Measurements from ENCODE around the gene OR2A14.
"Not testable (repeated sequence)": the region's sequence is repeated elsewhere in the genome, so short reads cannot be mapped to it uniquely, and the experiment has no call there.

Gene OR2A14

DNA sequence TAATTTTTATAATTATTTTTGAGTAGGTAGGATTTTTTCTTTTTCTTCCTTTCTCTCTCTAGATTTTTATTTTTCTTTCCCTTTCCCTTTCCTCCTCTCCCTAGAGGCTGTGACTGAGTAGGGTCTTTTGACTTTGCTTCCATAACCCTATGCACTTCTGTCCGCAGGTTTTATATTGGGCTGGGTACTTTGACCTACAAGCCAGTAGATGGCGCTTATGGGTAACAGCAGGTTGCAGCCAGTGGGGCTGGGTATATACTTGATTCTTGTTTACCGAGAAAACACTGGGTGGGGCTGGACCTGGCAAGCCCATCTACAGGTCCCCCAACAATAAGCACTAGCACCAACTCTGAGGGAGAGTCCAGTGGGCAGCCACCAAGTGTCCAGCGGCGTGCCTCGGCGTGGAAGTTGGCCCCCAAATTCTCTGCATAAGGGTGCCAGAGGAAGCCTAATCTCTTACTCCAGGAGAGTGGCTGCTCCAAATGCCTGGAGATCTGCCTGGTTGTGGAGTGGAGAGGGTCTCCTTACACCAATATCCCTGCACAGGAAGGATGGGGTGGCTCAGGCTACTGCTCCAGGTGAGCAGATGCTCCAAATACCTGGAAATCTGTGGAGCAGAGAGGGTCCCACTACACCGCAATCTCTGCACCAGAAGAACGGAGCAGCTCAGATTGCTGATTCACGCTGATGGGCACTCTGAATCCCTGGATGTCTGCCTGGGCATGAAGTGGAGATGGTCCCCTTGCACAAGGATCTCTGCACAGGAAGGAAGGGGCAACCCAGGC, 55.6 kb downstream of the OR2A14 start:
- TF ChIP-seq, protein P1, sequence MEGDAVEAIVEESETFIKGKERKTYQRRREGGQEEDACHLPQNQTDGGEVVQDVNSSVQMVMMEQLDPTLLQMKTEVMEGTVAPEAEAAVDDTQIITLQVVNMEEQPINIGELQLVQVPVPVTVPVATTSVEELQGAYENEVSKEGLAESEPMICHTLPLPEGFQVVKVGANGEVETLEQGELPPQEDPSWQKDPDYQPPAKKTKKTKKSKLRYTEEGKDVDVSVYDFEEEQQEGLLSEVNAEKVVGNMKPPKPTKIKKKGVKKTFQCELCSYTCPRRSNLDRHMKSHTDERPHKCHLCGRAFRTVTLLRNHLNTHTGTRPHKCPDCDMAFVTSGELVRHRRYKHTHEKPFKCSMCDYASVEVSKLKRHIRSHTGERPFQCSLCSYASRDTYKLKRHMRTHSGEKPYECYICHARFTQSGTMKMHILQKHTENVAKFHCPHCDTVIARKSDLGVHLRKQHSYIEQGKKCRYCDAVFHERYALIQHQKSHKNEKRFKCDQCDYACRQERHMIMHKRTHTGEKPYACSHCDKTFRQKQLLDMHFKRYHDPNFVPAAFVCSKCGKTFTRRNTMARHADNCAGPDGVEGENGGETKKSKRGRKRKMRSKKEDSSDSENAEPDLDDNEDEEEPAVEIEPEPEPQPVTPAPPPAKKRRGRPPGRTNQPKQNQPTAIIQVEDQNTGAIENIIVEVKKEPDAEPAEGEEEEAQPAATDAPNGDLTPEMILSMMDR (conservative IDR thresholded peaks at IDR 0.05; ENCODE audit: low read depth, low read length) = peak; percentile 44
- not testable (repeated sequence) for DNase-seq (ENCODE audit: low read depth); H3K4me3 ChIP-seq (ENCODE audit: low read length)

DNA sequence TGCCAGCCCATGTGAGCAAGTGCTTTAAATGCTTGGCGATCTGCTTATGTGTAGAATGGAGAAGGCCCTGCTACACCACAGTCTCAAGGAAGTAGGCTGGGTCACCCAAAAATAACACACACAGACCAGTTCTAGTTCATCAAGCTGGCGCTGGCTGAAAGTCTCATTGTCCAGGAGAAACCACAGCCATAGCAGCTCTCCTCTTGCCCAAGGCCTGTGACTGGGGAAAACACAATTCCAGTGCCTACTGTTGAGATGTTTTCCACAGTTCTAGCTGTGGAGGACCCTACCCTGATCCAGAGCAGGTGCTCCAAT, 56.1 kb downstream of the OR2A14 start:
- DNase-seq (ENCODE audit: low read depth); H3K4me3 ChIP-seq (ENCODE audit: low read length): not testable (repeated sequence)

Data from retinal pigment epithelial cell (primary cell).